Smooth muscle cell (in vitro differentiated cells): ENCODE measurements around the gene TSPAN4. TPM values are rescaled to one million over a fixed set of nuclear protein-coding genes. Genes with fewer than 3 reads are reported as not detected.

Experiments
- DNase-seq: peaks from one replicate; lab custom pipeline; 2025; ENCODE audit not compliant: unreplicated experiment; lab: John Stamatoyannopoulos, UW
- H2AFZ ChIP-seq: fragments of 200-600 bp; sonication (generic); 2 replicates; pipeline ENCODE4 v1.6.0; 2016; ENCODE audit warnings: antibody characterized with exemption, low read depth, mild to moderate bottlenecking
- H3F3A ChIP-seq: fragments of 200-600 bp; sonication (generic); 2 replicates; pipeline ENCODE4 v1.6.0; 2017; ENCODE audit warnings: antibody characterized with exemption, low read depth
- H3K27ac ChIP-seq: fragments of 200-600 bp; sonication (generic); 2 replicates; pipeline ENCODE4 v1.5.1; 2016; ENCODE audit warnings: low read depth, mild to moderate bottlenecking
- H3K27me3 ChIP-seq: fragments of 200-600 bp; sonication (generic); 2 replicates; pipeline ENCODE4 v1.6.1; 2016; ENCODE audit warnings: low read depth, mild to moderate bottlenecking
- H3K36me3 ChIP-seq: fragments of 200-600 bp; sonication (generic); 2 replicates; pipeline ENCODE4 v1.5.1; 2016; ENCODE audit warnings: low read depth
- H3K4me1 ChIP-seq: fragments of 200-600 bp; sonication (generic); 2 replicates; pipeline ENCODE4 v1.5.1; 2016; ENCODE audit warnings: low read depth
- H3K4me2 ChIP-seq: fragments of 200-600 bp; sonication (generic); 2 replicates; pipeline ENCODE4 v1.6.0; 2016; ENCODE audit warnings: mild to moderate bottlenecking
- H3K4me3 ChIP-seq: fragments of 200-600 bp; sonication (generic); 2 replicates; pipeline ENCODE4 v1.5.1; 2016; ENCODE audit warnings: mild to moderate bottlenecking
- H3K79me2 ChIP-seq: fragments of 200-600 bp; sonication (generic); 2 replicates; pipeline ENCODE4 v1.6.0; 2016; ENCODE audit warnings: low read depth, mild to moderate bottlenecking
- H3K9ac ChIP-seq: fragments of 200-600 bp; sonication (generic); 2 replicates; pipeline ENCODE4 v1.6.0; 2016; ENCODE audit warnings: low read depth
- H3K9me3 ChIP-seq: fragments of 200-600 bp; sonication (generic); replicated peaks from 2 replicates; pipeline ENCODE4 v1.5.1; 2016; ENCODE audit warnings: low read depth
- H4K20me1 ChIP-seq: fragments of 200-600 bp; sonication (generic); 2 replicates; pipeline ENCODE4 v1.6.0; 2016; ENCODE audit warnings: low read depth
- CTCF ChIP-seq: fragments of 200-600 bp; sonication (generic); IDR thresholded peaks from 2 replicates; pipeline ENCODE4 v1.5.1; 2017; ENCODE audit warnings: borderline replicate concordance, mild to moderate bottlenecking, antibody characterized with exemption; ENCODE audit not compliant: insufficient read depth, poor library complexity, severe bottlenecking
- WGBS: methylation state at CpG from one replicate; pipeline ENCODE4 v1.1.7; 2016; ENCODE audit warnings: low lambda C conversion rate; 5-methylcytosine and 5-hydroxymethylcytosine counted together
- polyA plus RNA-seq: library from polyadenylated mRNA; unstranded; fragments of >200 nt; fragmentation: Nextera tagmentation; extraction: Ambion mirVana; gene quantifications from 2 replicates; pipeline ENCODE4 v1.2.1, GENCODE V29; 2016
- total RNA-seq: library from RNA; depleted of rRNA; stranded (reverse); fragments of >200 nt; gene quantifications from 2 replicates; pipeline ENCODE4 v1.2.3, GENCODE V29; 2014

Gene TSPAN4
- total and polyA plus RNA-seq, 2 experiments from 2014 or later, result 68.2 to 179 TPM

GRCh38 chr11:883527-883926, 40.9 kb downstream of the TSPAN4 start:
- Histone ChIP-seq H4K20me1 (no peaks in the 10 kb centered on the region), H3K27ac (no peak overlapping the region), H3K4me3 (no peak overlapping the region), H3K9ac (no peak overlapping the region), H3K27me3 (no peaks in the 10 kb centered on the region), H3K79me2 (no peaks in the 10 kb centered on the region), H3K9me3 (no peaks in the 10 kb centered on the region), H2AFZ (no peak overlapping the region), H3K36me3 (no peaks in the 10 kb centered on the region), H3F3A (no peaks in the 10 kb centered on the region), H3K4me2 (no peak overlapping the region), H3K4me1 (no peaks in the 10 kb centered on the region)
- no peak for TF ChIP-seq CTCF
- 93% methylated on average over 10 of the region's 10 CpGs for WGBS
- no peak for DNase-seq

- no peaks in the 10 kb centered on the region for H3K9me3 ChIP-seq
- H3K36me3 ChIP-seq, result no peaks in the 10 kb centered on the region
- H3F3A ChIP-seq, result no peaks in the 10 kb centered on the region
- H2AFZ ChIP-seq, result no peak overlapping the region
- no peak for DNase-seq
- TF ChIP-seq CTCF, result no peak
- H3K9ac ChIP-seq, result no peak overlapping the region
- no peaks in the 10 kb centered on the region for H4K20me1 ChIP-seq
- no peaks in the 10 kb centered on the region for H3K4me1 ChIP-seq
- H3K4me2 ChIP-seq, result no peak overlapping the region
- 89% methylated on average over 15 of the region's 16 CpGs for WGBS
- H3K27me3 ChIP-seq, result no peaks in the 10 kb centered on the region
- no peak overlapping the region for H3K4me3 ChIP-seq
- no peaks in the 10 kb centered on the region for H3K79me2 ChIP-seq
- H3K27ac ChIP-seq, result no peak overlapping the region
Observed at GRCh38 chr11:884578-885070, 42.0 kb downstream of the TSPAN4 start.

- no peaks in the 10 kb centered on the region for H3K36me3 ChIP-seq
- no peaks in the 10 kb centered on the region for H3K9me3 ChIP-seq
- WGBS, result 95% methylated on average over 17 of the region's 17 CpGs
- no peaks in the 10 kb centered on the region for H3F3A ChIP-seq
- no peaks in the 10 kb centered on the region for H3K4me1 ChIP-seq
- H3K9ac ChIP-seq, result no peak overlapping the region
- H3K79me2 ChIP-seq, result no peaks in the 10 kb centered on the region
- peaks cover 2% of the 10 kb centered on the region for H4K20me1 ChIP-seq
- H3K27me3 ChIP-seq, result no peaks in the 10 kb centered on the region
- TF ChIP-seq CTCF, result no peak
- H2AFZ ChIP-seq, result no peak overlapping the region
- no peak overlapping the region for H3K4me3 ChIP-seq
- no peak overlapping the region for H3K27ac ChIP-seq
- DNase-seq, result no peak
- H3K4me2 ChIP-seq, result no peak overlapping the region
Observed at GRCh38 chr11:886568-886967, 43.9 kb downstream of the TSPAN4 start.

- Histone ChIP-seq H3K9me3 (no peaks in the 10 kb centered on the region), H2AFZ (no peak overlapping the region), H3K4me1 (no peaks in the 10 kb centered on the region), H3F3A (no peaks in the 10 kb centered on the region), H3K4me3 (no peak overlapping the region), H4K20me1 (peaks cover 3% of the 10 kb centered on the region), H3K79me2 (no peaks in the 10 kb centered on the region), H3K27ac (no peak overlapping the region), H3K9ac (no peak overlapping the region), H3K4me2 (no peak overlapping the region), H3K36me3 (no peaks in the 10 kb centered on the region), H3K27me3 (no peaks in the 10 kb centered on the region)
- DNase-seq, result no peak
- TF ChIP-seq CTCF, result no peak
- 97% methylated on average over 14 of the region's 14 CpGs for WGBS
Observed at GRCh38 chr11:887589-887988, 44.9 kb downstream of the TSPAN4 start.
